HG03025 (cell line): ENCODE data around the gene ANO1.

Experiments
- ATAC-seq: cut with Tn5 transposase; IDR thresholded peaks from one replicate; pipeline ENCODE4 v1.9.1; 2021; ENCODE audit warnings: mild to moderate bottlenecking, moderate library complexity; ENCODE audit not compliant: unreplicated experiment, low FRiP score

The ANO1 gene

GRCh38 chr11:70230840-70231710 lies 153.0 kb downstream of the ANO1 start:
- ATAC-seq, result no peak

DNA sequence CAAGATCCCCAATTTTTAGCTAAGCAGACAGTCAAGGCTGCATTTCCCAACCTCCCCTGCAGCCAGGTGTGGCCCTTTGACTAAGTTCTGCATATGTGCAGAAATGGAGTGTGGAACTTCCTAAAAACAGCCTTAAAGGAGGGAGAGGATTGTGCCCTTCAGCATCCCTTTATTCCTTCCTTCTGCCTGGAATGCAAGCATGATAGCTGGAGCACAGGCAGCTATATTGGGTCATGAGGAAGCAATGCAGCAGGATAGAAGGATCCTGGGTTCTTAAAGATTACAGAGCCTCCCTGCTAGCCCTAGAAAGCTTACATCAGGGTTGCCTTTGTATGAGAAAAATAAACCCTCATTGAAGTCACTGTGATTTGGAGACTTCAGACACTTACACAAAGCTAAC lies 154.9 kb downstream of the ANO1 start:
- no peak for ATAC-seq

GRCh38 chr11:70233511-70233934 lies 155.4 kb downstream of the ANO1 start:
- no peak for ATAC-seq

- no peak for ATAC-seq
These were observed 155.8 kb downstream of the ANO1 start for GRCh38 chr11:70233962-70234361.
